ENCODE measurements around the gene ALKBH3.

ALKBH3 gene

DNA sequence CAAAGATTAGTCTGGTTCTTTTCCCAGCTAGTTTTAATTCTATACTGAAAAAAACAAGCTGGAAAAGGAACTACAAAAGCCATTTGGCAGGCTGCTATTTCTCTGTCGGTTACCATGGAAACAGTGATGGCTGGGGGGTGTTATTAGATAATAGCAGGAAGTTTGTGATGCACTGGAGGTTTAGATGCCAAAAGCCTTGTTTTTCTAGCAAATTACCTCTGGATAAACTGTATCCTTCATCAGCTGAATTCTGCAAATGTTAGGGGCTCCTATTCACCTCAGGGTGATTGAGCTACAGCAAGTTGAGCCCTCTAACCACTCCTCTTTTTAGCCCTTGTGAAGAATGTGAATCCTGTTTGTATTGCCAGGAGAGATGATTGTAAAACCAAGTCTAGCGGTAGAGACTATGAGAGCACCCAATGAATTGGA lies 25.2 kb downstream of the ALKBH3 start:
- H3K4me3 ChIP-seq (ENCODE audit: control insufficient read depth, low read depth, low read length), result no peak overlapping the region
- DNase-seq (ENCODE audit: low read depth), result no peak
- TF ChIP-seq, protein P1, sequence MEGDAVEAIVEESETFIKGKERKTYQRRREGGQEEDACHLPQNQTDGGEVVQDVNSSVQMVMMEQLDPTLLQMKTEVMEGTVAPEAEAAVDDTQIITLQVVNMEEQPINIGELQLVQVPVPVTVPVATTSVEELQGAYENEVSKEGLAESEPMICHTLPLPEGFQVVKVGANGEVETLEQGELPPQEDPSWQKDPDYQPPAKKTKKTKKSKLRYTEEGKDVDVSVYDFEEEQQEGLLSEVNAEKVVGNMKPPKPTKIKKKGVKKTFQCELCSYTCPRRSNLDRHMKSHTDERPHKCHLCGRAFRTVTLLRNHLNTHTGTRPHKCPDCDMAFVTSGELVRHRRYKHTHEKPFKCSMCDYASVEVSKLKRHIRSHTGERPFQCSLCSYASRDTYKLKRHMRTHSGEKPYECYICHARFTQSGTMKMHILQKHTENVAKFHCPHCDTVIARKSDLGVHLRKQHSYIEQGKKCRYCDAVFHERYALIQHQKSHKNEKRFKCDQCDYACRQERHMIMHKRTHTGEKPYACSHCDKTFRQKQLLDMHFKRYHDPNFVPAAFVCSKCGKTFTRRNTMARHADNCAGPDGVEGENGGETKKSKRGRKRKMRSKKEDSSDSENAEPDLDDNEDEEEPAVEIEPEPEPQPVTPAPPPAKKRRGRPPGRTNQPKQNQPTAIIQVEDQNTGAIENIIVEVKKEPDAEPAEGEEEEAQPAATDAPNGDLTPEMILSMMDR (IDR thresholded peaks at IDR 0.05; ENCODE audit: control insufficient read depth, insufficient read depth, low read depth, low read length, missing control alignments), result no peak

DNA sequence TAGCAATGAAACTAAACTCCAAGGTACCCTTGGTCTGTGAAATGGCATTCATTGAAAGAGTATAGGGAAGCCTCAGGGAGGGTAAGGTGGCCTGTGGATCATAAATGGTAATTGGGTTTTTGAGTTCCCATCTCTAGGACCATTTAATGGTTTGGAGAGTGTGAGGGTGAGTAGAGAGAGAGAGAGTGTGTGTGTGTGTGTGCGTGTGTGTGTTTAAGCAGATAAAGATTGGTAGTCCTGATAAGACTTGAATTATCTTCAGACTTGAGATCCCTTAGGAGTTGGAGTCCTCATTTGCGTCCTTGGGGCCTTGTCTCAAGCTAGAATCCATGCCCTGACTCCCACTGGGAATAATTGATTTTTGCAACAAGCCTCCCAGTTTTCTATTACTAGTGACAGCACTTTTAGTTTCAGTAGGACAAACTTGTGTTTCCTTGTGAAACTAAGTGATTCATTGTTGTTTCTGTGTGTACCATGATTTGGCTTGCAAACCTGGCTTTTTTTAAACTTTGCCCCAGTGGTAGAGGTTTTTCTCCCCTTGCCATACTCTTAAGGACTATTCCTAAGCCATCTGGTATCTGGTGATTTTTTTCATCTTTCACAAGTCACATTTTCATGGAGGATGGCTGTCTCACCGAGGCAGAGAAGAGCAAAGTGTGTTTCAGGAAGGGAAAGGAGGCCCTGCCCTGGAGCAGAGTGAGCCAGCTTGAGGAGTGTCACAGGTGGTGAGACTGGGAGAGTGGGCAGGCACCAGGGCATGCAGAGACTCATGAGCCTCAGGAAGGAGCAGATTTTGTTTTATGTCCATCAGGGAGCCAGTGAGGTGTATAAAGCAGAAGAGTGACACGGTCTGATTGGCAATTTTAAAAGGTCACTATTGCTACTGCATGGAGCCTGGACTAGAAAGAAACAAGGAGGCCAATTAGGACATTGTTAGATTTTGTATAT lies 26.7 kb downstream of the ALKBH3 start:
- TF ChIP-seq, protein P1 (IDR thresholded peaks at IDR 0.05; ENCODE audit: control insufficient read depth, insufficient read depth, low read depth, low read length, missing control alignments), result no peak

DNA sequence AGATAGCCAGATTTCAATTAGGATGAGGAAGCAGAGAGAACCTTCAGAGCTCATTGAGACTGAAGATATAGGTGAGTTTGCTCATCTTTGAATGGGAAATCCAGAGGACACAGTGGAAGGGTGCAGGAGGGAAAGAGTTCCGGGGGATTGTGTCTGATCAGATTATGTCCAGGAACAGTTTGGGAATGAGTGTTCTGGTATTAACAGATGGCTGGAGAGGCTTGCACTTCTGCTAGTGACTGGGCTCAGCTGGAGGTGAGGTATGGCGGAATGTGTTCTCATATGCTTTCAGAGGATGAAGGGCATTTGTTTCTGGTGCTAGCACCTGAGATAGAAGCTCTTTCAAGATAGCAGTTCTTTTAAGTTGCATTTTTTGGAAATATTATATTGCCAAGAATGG lies 27.6 kb downstream of the ALKBH3 start:
- no peak for DNase-seq (ENCODE audit: low read depth)
- H3K4me3 ChIP-seq (ENCODE audit: control insufficient read depth, low read depth, low read length), result no peak overlapping the region
- TF ChIP-seq, protein P1 (IDR thresholded peaks at IDR 0.05; ENCODE audit: control insufficient read depth, insufficient read depth, low read depth, low read length, missing control alignments), result no peak

More for the DNA sequence above, 26.7 kb downstream of the ALKBH3 start:
- no peak overlapping the region for H3K4me3 ChIP-seq (ENCODE audit: control insufficient read depth, low read depth, low read length)
- no peak for DNase-seq (ENCODE audit: low read depth)

DNA sequence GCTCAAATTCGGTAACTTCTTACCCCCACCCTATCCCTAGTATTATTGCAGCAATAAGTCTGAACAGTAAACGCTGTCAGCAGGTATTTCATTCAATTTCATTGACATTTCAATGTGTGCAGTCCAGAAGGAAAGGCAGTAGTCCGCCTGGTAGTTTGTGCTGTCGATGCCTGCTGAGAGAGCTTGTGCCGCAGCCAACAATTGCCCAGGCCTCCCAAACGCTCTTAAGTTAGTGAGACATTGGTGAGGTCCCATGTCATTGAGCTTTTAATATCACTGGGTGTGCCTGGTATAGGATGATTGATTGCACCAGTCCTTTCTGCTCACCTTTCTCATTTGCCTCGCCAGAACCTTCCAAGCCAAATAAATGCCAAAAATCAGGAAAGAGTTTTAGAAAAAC lies 28.1 kb downstream of the ALKBH3 start:
- no peak for DNase-seq (ENCODE audit: low read depth)
- TF ChIP-seq, protein P1 (IDR thresholded peaks at IDR 0.05; ENCODE audit: control insufficient read depth, insufficient read depth, low read depth, low read length, missing control alignments), result no peak
- H3K4me3 ChIP-seq (ENCODE audit: control insufficient read depth, low read depth, low read length), result no peak overlapping the region

DNA sequence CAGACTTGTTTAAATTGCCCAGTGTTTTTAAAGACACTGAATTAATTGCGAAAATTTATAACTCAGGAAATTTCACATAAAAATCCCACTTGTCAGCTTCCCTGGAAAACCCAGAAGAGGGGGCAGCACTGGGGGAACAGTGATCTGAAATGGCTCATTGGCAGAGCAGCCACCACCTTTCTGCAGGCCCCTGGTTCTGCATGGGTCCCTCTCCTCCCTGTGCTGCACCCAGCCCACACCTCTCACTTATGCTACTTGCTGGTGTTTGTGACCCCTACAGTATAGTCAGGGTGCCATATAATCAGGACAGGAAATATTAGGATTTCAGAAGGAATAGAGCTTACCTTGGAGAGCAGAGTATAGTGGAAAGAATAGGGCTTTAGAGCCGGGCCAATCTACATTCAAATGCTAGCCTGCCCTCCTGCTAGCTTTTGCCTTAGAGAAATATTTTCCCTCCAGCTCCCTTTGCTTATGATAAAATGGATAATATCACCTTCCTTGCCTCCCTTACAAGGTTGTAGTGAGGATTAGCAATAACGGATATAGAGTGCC lies 33.3 kb downstream of the ALKBH3 start:
- TF ChIP-seq, protein P1 (IDR thresholded peaks at IDR 0.05; ENCODE audit: control insufficient read depth, insufficient read depth, low read depth, low read length, missing control alignments), result no peak
- no peak for DNase-seq (ENCODE audit: low read depth)
- H3K4me3 ChIP-seq (ENCODE audit: control insufficient read depth, low read depth, low read length), result no peak overlapping the region

DNA sequence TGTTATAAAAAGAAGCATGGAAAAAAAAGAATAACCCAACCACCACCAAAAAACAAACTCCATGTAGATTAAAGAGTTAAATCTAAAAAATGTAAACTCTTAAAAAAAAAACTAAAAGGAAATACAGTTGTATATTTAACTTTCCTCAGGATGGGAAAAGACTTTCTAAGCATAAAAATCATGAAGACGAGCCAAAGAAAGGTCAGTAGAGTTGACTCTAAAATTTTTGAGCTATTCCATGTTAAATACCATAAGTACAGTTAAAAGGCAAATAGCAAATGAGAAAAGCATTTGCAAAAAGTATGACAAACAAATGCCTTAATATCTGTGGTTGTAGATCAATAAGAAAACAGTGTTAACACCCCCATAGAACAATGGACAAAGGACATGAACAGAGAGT lies 33.8 kb downstream of the ALKBH3 start:
- no peak for DNase-seq (ENCODE audit: low read depth)
- H3K4me3 ChIP-seq (ENCODE audit: control insufficient read depth, low read depth, low read length), result no peak overlapping the region
- TF ChIP-seq, protein P1 (IDR thresholded peaks at IDR 0.05; ENCODE audit: control insufficient read depth, insufficient read depth, low read depth, low read length, missing control alignments), result no peak

All from AG09309 (cell line).